ENCODE data around the gene LATS2. TPM values are rescaled to one million over a fixed set of nuclear protein-coding genes. Genes with fewer than 3 reads are reported as not detected.

The LATS2 gene
- total RNA-seq, 1 donor from 2014 or later: 44.1 TPM

DNA sequence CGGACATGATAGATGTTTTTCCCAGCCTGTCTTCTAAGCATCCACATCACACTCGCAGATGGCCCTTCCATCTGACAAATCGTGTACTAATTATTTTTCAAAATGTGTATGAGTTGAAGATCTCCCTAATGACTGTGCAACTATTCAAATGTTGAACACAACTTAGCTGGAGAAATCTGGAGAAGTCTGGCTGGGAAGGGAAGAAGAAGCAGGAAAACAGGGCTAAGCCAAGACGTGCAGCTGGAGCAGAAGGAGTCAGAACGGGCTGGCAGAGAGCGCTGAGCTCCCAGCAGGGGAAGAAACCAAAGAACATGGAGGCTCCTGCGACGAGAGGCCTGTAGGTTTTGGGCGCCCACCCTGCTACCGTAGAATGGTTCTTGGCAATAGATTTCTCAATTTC is 13.2 kb upstream of the LATS2 start:
- ATAC-seq: no peak
- TF ChIP-seq, protein P1, sequence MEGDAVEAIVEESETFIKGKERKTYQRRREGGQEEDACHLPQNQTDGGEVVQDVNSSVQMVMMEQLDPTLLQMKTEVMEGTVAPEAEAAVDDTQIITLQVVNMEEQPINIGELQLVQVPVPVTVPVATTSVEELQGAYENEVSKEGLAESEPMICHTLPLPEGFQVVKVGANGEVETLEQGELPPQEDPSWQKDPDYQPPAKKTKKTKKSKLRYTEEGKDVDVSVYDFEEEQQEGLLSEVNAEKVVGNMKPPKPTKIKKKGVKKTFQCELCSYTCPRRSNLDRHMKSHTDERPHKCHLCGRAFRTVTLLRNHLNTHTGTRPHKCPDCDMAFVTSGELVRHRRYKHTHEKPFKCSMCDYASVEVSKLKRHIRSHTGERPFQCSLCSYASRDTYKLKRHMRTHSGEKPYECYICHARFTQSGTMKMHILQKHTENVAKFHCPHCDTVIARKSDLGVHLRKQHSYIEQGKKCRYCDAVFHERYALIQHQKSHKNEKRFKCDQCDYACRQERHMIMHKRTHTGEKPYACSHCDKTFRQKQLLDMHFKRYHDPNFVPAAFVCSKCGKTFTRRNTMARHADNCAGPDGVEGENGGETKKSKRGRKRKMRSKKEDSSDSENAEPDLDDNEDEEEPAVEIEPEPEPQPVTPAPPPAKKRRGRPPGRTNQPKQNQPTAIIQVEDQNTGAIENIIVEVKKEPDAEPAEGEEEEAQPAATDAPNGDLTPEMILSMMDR (IDR thresholded peaks at IDR 0.05): no peak
- Histone ChIP-seq H3K27ac (peak overlapping the region; percentile 80), H3K36me3 (no peaks in the 10 kb centered on the region), H3K4me3 (peak overlapping the region; percentile 52), H3K4me1 (peaks cover 24% of the 10 kb centered on the region), H3K9me3 (no peaks in the 10 kb centered on the region), H3K27me3 (no peaks in the 10 kb centered on the region)
- intact Hi-C loops (cut with DNase I): no loop called here
- DNase-seq: no peak

DNA sequence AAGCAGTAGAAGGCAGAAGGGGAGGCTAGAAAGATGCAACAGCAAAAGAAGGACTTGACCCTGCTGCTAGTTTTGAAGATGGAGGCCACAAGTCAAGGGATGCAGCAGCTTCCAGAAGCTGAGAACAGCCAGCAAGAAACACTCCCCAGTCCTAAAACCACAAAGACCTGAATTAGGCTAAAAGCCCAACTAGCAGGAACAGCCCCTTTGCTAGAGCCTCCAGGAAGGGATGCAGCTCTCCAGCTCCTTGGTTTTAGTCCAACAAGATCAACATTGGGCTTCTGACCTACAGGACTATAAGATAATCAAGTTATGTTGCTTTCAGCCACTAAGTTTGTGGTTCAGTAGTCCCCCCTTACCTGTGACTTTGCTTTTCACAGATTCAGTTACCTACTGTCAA is 10.5 kb upstream of the LATS2 start:
- H3K9me3 ChIP-seq: no peaks in the 10 kb centered on the region
- intact Hi-C loops (cut with DNase I): no loop called here

DNA sequence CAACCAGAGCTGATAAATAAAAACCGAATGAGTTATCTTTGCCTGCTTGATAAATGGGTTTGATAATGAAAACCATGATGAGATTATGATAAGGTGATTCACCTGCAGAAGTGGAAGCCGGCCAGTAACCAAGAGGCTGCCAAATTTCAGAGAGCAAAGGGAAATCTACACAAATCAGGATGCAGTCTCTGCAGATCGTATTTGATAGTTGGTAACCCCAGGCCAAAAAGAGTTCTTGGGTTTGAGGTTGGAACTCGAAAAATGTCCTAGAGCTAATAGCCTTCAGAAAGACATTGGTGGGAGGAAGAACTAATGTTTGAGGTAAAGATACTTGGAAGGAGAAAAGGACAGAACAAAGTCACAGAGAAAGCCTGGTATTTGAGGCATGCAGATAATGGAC is 9.6 kb upstream of the LATS2 start:
- Histone ChIP-seq H3K27me3 (no peaks in the 10 kb centered on the region), H3K4me1 (peaks cover 19% of the 10 kb centered on the region), H3K36me3 (no peaks in the 10 kb centered on the region), H3K9me3 (no peaks in the 10 kb centered on the region), H3K27ac (no peak overlapping the region), H3K4me3 (no peak overlapping the region)
- no peak for DNase-seq
- ATAC-seq: no peak
- TF ChIP-seq, protein P1 (IDR thresholded peaks at IDR 0.05): no peak
- intact Hi-C loops (cut with DNase I): no loop called here

More for the DNA sequence above, 10.5 kb upstream of the LATS2 start:
- peaks cover 19% of the 10 kb centered on the region for H3K4me1 ChIP-seq
- no peaks in the 10 kb centered on the region for H3K27me3 ChIP-seq
- TF ChIP-seq, protein P1 (IDR thresholded peaks at IDR 0.05): no peak
- H3K4me3 ChIP-seq: no peak overlapping the region
- ATAC-seq: no peak
- H3K36me3 ChIP-seq: no peaks in the 10 kb centered on the region
- H3K27ac ChIP-seq: no peak overlapping the region
- DNase-seq: no peak

DNA sequence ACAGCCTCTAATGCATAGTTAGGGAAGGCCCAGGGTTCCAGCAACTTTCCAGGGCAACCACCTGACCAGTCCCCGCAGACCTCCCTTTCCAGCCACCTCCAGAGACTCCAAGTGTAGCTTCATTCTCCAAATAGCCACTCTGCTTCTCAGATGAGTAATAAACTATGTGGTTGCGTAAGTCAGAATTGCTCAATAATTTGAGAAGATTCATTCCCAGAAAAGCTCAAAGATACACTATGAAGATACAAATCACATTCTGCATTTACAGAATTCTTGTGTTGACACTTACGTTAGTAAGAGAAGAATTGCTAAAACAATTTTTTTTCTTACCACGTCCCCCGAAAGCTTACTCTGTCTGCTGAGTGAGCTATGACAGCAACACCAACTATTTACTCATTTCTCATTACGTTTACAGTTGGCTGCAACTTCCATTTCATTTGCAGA is 8.2 kb upstream of the LATS2 start:
- TF ChIP-seq, protein P1 (IDR thresholded peaks at IDR 0.05): no peak
- peaks cover 9% of the 10 kb centered on the region for H3K4me1 ChIP-seq
- H3K36me3 ChIP-seq: no peaks in the 10 kb centered on the region
- no peak overlapping the region for H3K27ac ChIP-seq
- H3K27me3 ChIP-seq: no peaks in the 10 kb centered on the region
- DNase-seq (no peak), ATAC-seq (peak; percentile 77)
- no peaks in the 10 kb centered on the region for H3K9me3 ChIP-seq
- no peak overlapping the region for H3K4me3 ChIP-seq
- intact Hi-C loops (cut with DNase I): no loop called here

DNA sequence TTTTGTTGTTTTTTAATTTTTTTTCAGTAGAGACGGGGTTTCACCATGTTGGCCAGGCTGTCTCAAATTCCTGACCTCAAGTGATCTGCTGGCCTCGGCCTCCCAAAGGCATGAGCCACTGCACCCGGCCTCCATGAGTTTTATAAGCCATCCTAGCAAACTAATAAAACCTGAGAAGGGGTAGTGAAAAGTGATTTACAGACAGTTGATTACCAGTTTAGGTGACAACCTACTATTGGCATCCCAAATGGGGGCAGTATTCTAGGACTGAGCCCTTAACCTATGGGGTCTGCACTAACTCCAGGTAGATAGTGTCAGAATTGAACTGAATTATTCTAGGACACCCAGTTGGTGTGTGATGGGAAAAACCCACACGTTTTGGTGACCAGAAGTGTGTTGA is 6.5 kb upstream of the LATS2 start:
- Histone ChIP-seq H3K36me3 (no peaks in the 10 kb centered on the region), H3K9me3 (no peaks in the 10 kb centered on the region), H3K27ac (no peak overlapping the region), H3K27me3 (no peaks in the 10 kb centered on the region), H3K4me1 (peaks cover 4% of the 10 kb centered on the region), H3K4me3 (no peak overlapping the region)
- TF ChIP-seq, protein P1 (IDR thresholded peaks at IDR 0.05): no peak
- DNase-seq (no peak), ATAC-seq (no peak)
- intact Hi-C loops (cut with DNase I): no loop called here

DNA sequence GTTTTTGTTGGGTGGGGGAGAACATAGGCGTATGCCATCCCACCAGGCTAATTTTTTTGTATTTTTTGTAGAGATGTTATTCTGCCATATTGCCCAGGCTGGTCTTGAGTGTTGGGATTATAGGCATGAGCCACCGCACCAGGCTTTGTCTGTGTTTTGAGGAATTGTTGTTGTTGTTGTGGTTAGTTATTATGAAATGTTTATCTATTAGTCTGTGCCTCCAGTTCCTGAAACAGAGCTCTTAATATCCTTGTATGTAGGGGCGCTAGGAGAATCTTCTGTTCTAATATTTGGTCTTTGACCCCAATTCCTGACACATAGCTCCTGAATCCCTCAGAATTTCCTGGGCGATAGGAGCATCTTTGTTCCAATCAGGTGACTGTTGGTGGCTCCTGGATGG is 5.6 kb upstream of the LATS2 start:
- Histone ChIP-seq H3K4me3 (no peak overlapping the region), H3K27me3 (no peaks in the 10 kb centered on the region), H3K27ac (no peak overlapping the region), H3K36me3 (no peaks in the 10 kb centered on the region), H3K9me3 (no peaks in the 10 kb centered on the region), H3K4me1 (peaks cover 5% of the 10 kb centered on the region)
- no peak for ATAC-seq
- TF ChIP-seq, protein P1 (IDR thresholded peaks at IDR 0.05): no peak
- no peak for DNase-seq
- intact Hi-C loops (cut with DNase I): no loop called here
